NT2/D1 (cell line): Measurements from ENCODE around the gene ANK2.
A peak's percentile ranks its signal among the peaks of the same experiment; 100 is the strongest.

Source experiments
- DNase-seq: peaks from one replicate; pipeline ENCODE4 v3.0.0-alpha.2; 2011; ENCODE audit warnings: low read depth, low spot score
- H3K27me3 ChIP-seq: 2 replicates; pipeline ENCODE4 v1.6.0; 2011; ENCODE audit warnings: mild to moderate bottlenecking; ENCODE audit not compliant: insufficient read length, insufficient read depth
- H3K36me3 ChIP-seq: 2 replicates; pipeline ENCODE4 v1.6.1; 2011; ENCODE audit warnings: mild to moderate bottlenecking, low read length, mixed read lengths; ENCODE audit not compliant: insufficient read depth, insufficient read length
- H3K4me1 ChIP-seq: 2 replicates; pipeline ENCODE4 v1.5.1; 2011; ENCODE audit not compliant: insufficient read depth, insufficient read length
- H3K4me3 ChIP-seq: 2 replicates; pipeline ENCODE4 v1.5.1; 2011; ENCODE audit warnings: low read depth; ENCODE audit not compliant: insufficient read length
- H3K9ac ChIP-seq: 2 replicates; pipeline ENCODE4 v1.6.0; 2011; ENCODE audit warnings: low read depth; ENCODE audit not compliant: insufficient read length
- H3K9me3 ChIP-seq: 2 replicates; pipeline ENCODE4 v1.5.1; 2011; ENCODE audit warnings: mild to moderate bottlenecking, low read length; ENCODE audit not compliant: insufficient read depth
- SUZ12 ChIP-seq: IDR thresholded peaks from 2 replicates; pipeline ENCODE4 v1.6.1; 2011; ENCODE audit not compliant: insufficient read length, insufficient read depth; ENCODE audit errors: extremely low read depth
- YY1 ChIP-seq: IDR thresholded peaks from 2 replicates; pipeline ENCODE4 v1.6.1; 2011; ENCODE audit not compliant: insufficient read length, insufficient read depth
- ZNF274 ChIP-seq: IDR thresholded peaks from 2 replicates; pipeline ENCODE4 v1.6.1; 2011; ENCODE audit warnings: mild to moderate bottlenecking, low read depth, low read length

Gene ANK2

DNA sequence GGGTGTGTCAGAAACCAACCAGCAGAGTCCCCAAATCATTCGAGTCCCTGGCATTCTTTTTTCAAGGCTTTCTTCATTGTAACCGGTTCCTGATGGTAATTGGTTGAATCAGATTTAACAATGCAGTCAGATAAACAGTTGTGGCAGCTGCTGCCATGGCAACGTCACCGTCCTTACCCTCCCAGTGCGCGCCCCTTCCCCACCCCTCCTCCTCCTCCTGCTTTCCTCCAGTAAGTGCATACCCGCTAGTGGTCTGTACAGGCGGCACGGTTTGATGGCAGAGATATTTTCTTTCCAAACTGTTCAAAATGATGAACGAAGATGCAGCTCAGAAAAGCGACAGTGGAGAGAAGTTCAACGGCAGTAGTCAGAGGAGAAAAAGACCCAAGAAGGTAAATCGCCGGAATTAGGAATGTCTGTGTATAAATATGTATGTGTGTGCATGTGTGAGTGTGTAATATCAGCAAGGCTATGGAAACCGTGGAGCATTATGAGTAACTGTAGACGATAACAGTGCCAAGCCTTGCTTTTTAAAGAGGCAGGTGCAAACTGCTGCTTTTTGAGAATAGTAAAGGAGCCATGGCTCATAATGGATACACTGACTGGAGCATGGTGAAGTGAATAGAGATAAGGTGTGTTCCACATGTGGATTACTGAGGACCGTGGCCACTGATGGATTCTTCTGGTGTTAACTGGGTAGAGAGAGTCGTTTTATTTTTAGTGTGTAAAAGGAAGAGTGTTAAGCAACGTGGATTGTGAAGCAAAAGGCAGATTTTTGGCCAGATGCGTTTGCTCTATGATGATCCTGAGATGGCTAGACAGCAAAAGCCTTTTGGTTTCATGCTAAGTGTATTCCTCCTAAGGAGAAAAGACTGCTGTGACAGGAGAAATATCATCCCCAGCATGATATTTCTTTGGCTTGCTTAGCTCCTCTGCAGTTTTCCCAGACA is at the start of gene ANK2:
Gene ANK2 (plus strand): TSS at position 233 of the 950 bp plus-strand sequence. CDS start 76 bp downstream, at position 309.
- Histone ChIP-seq H3K9me3 (no peaks in the 10 kb centered on the region), H3K4me3 (no peak within 1 kb of the TSS), H3K27me3 (no peaks in the 10 kb centered on the region), H3K4me1 (no peaks in the 10 kb centered on the region), H3K9ac (no peak within 1 kb of the TSS), H3K36me3 (no peaks in the 10 kb centered on the region)
- no peak for TF ChIP-seq ZNF274
- no peak for TF ChIP-seq SUZ12
- TF ChIP-seq YY1, result no peak
- DNase-seq, result peak; percentile 18

DNA sequence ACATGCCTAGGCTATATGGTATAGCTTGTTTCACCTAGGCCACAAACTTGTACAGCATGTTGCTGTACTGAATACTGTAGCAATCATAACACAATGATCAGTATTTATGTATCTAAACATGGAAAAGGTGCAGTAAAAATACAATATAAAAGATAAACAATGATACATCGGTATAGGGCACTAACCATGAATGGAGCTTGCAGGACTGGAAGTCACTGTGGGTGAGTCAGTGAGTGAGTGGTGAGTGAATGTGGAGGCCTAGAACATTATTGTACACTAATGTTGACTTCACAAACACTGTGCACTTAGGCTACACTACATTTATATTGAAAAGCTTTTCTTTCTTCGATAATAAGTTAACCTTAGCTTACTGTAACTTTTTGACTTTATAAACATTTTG is 45.6 kb upstream of the ANK2 start:
- Histone ChIP-seq H3K9me3 (no peaks in the 10 kb centered on the region; the same call in 1 of the 2 replicates), H3K4me3 (no peak overlapping the region), H3K9ac (no peak overlapping the region), H3K36me3 (no peaks in the 10 kb centered on the region), H3K27me3 (no peaks in the 10 kb centered on the region), H3K4me1 (no peaks in the 10 kb centered on the region)
- TF ChIP-seq SUZ12 (no peak), YY1 (no peak), ZNF274 (no peak)
- DNase-seq, result no peak

DNA sequence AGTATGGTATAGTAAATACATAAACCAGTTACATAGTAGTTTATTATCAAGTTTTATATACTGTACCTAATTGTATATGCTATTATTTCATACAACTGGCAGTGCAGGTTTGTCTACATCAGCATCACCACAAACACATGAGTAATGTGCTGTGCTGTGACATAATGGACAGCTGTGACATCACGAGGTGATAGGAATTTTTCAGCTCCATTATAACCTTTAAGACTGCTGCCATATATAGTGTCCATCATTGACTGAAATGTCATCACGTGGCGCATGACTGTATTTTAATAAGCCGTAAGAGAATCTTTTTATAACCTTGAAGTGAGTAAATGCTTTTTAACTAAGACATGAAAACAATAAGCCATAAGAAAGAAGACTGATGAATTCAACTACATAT is 44.8 kb upstream of the ANK2 start:
- H3K36me3 ChIP-seq, result no peaks in the 10 kb centered on the region

DNA sequence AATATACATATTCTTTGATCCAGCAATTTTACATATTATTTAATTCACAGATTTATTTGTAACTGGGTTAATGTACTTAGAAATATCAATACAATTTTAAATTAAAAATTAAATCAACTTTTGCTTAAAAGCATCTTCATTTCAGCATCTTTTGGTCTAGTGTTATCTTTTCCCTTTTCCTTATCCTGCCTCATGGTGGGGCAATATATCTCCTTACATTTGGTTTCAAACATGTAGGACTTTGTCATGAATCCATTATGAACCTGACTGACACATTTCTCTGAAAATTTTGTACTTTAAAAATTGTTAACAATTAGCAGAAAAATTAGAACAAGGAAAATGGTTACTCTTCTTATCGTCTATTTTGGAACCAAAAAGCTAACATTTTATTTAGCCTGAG is 42.8 kb upstream of the ANK2 start:
- H3K36me3 ChIP-seq, result no peaks in the 10 kb centered on the region
- no peaks in the 10 kb centered on the region; the same call in 1 of the 2 replicates for H3K9me3 ChIP-seq
- no peaks in the 10 kb centered on the region for H3K27me3 ChIP-seq
- no peaks in the 10 kb centered on the region for H3K4me1 ChIP-seq
- DNase-seq, result no peak
- no peak overlapping the region for H3K9ac ChIP-seq
- TF ChIP-seq SUZ12 (no peak), ZNF274 (no peak), YY1 (no peak)
- H3K4me3 ChIP-seq, result no peak overlapping the region

More for the DNA sequence above, 44.8 kb upstream of the ANK2 start:
- H3K4me1 ChIP-seq, result no peaks in the 10 kb centered on the region
- no peak overlapping the region for H3K4me3 ChIP-seq
- H3K27me3 ChIP-seq, result no peaks in the 10 kb centered on the region
- H3K9ac ChIP-seq, result no peak overlapping the region
- TF ChIP-seq ZNF274 (no peak), SUZ12 (no peak), YY1 (no peak)
- no peak for DNase-seq
- no peaks in the 10 kb centered on the region; the same call in 1 of the 2 replicates for H3K9me3 ChIP-seq

DNA sequence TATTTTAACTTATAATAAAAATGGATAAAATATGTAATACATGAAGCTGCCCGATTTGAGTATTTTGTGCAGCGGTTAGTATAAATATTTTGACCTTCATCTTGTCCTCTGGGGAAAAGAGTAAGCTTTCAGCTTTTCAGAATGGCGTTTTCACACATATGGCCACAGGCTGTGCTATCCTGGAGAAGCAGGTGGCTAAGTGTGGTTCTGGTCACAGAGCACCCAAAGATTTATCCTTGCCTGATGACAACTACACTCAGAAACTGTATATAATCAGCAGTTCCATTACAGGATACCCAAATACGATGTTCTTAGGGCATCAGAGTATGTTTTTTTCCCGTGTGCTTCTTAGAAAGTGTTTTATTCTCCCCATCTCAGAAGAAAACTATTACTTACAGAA is 42.3 kb upstream of the ANK2 start:
- Histone ChIP-seq H3K4me3 (no peak overlapping the region), H3K27me3 (no peaks in the 10 kb centered on the region), H3K9me3 (no peaks in the 10 kb centered on the region; the same call in 1 of the 2 replicates), H3K4me1 (no peaks in the 10 kb centered on the region), H3K36me3 (no peaks in the 10 kb centered on the region), H3K9ac (no peak overlapping the region)
- TF ChIP-seq ZNF274, result no peak
- TF ChIP-seq SUZ12, result no peak
- no peak for TF ChIP-seq YY1
- no peak for DNase-seq

DNA sequence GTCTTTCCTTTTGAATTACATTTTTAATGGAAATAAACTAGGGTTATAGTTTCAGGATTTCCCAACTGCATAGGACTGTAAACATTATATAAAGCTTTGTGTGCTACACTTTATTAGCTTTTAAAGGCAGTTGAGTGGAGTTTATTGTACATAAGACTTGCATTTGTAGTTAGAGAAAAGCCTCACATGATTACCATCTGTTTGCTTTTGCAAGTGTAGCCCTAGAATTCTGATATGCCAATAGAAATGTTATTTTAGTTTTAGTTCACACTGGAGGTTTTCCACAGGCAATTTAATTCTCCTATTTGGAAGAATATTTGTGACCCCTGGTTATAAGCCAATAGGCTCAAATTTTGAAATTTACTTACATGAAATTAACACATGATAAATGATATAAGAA is 41.3 kb upstream of the ANK2 start:
- no peak overlapping the region for H3K4me3 ChIP-seq
- H3K9me3 ChIP-seq, result no peaks in the 10 kb centered on the region; the same call in 1 of the 2 replicates
- no peaks in the 10 kb centered on the region for H3K4me1 ChIP-seq
- no peaks in the 10 kb centered on the region for H3K36me3 ChIP-seq
- H3K9ac ChIP-seq, result no peak overlapping the region
- no peak for DNase-seq
- no peaks in the 10 kb centered on the region for H3K27me3 ChIP-seq
- TF ChIP-seq YY1 (no peak), SUZ12 (no peak), ZNF274 (no peak)

DNA sequence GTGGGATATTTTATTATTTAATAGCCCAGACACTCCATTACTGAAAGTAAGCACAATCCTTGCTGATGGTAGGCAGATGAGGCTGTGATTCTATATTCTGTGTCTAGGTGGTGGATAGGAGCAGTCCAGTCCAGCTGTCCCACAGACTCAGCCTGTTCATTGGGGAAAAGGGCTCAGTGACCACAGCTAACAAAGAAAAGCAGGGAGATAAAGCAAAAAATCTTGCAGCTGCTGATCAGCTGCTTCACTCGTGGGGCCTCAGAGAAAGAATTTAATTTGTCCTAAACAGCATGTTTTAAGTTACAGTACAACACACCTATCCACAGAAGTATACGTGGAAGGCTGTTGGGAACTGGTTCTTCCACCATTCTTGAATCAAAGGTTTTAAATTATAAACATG is 40.7 kb upstream of the ANK2 start:
- TF ChIP-seq ZNF274 (no peak), YY1 (no peak), SUZ12 (no peak)
- H3K4me3 ChIP-seq, result no peak overlapping the region
- H3K27me3 ChIP-seq, result no peaks in the 10 kb centered on the region
- H3K9me3 ChIP-seq, result no peaks in the 10 kb centered on the region; the same call in 1 of the 2 replicates
- no peaks in the 10 kb centered on the region for H3K4me1 ChIP-seq
- DNase-seq, result no peak
- H3K9ac ChIP-seq, result no peak overlapping the region
- H3K36me3 ChIP-seq, result no peaks in the 10 kb centered on the region

DNA sequence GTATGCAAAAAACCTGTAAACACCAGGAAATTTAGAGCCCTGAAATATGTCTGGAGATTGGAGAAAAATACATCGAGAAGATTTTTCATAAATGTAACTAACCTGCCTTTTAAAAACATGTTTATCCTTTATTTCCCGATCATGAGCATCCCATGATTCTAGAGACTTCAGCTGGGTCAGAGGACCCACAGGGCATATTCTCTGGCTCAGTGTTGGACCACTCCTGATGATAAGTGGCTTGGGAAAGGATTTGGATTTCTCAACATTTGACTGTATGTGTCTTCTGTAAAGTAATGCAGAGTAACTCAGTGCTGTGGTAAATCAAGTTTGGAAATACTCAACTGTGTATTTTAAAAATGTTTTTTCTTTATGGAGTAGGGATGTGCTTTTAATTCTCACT is 40.0 kb upstream of the ANK2 start:
- no peak for TF ChIP-seq ZNF274
- Histone ChIP-seq H3K9me3 (no peaks in the 10 kb centered on the region; the same call in 1 of the 2 replicates), H3K4me1 (no peaks in the 10 kb centered on the region), H3K36me3 (no peaks in the 10 kb centered on the region), H3K9ac (no peak overlapping the region), H3K27me3 (no peaks in the 10 kb centered on the region), H3K4me3 (no peak overlapping the region)
- no peak for DNase-seq
